ENCODE data around the gene KLHL42.

KLHL42 gene

GRCh38 chr12:27780612-27781408, 777 bp downstream of the KLHL42 start:
- no peak for DNase-seq

DNA sequence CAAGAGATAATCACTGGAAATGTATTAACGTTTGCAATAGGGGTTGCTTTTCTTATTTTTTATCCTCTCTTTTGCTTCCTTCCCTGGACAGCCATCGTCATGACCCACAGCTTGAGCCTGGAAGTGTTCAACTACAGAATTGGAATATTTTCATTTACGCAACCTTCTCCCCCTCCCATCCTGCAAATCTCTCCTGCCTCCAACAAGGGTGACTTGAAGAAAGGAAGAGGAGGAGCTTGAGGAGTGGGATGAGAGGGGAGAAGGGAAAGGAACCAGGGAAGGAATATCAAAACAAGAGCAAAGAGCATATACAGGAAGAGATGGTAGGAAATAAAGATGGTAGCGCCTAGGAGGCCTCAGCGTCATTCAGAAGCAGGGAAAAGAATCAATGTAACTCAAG, 1.6 kb downstream of the KLHL42 start:
- DNase-seq: no peak

DNA sequence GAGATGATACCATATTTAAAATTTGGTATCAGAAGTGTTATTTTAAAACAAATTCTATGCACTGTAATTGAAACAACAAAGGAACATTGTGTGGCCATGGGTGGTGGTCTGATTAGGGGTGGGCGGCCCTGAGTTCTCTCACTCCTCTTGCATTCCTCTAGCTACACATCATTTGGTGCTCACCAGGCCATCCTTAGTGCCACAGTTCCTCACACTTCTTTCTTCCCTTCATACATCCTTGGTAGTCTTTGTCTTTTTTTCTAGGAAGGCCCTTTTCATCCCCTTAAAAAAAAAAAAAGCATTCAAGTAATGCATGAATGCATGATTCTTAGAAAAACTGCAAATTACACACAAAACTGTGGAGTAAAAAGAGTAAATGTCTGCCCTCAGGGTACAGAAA, 2.4 kb downstream of the KLHL42 start:
- DNase-seq: no peak

DNA sequence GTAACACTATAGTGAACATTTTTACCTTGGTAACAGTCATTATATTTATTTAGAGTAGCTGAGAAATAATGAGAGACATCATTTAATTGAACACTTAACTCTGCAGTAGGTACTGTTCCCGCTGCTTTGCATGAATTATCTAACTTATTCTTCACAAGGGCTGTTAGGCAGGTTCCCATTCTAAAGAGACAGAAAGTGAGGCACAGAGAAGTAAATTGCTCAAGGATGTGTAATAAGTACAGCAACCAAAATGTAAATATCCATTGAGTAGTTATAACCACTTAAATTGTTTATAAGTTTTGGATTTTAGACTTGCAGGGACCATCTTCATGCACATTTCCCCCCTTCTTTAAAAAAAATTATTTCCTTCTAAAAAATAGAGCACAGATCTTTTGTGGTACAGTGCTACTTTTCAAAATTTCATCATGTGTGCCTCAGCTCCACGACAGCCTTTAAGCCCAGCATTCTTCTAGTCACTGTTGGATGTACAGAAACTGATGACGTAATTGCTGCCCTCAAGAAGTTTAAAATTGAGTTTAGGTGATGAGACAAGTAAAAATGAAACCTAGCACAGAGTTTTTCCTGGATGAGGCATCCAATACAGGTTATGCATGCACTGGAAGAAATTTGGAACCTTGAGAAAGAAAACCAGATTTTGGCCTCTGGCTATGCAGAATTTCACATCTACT, 6.0 kb downstream of the KLHL42 start:
- no peak for DNase-seq

DNA sequence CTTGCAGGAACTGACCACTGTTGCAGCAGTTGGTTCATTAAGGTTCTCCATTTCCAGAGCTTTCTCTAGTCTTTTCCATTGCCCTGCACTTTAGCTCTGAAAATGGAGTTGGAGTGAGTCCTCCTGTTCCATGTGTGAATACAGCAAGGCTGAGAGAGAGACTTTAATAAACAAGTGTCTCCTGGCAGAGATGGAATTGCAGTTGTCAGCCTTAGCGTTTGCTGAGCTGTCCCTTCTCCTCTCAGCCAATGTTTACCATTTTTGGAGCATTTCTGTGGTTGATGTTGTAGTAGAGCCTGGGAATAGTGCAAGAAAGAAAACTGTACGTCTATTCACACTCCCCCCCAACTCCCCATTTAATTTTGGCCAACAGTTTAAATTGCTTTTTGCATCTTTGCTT, 7.5 kb downstream of the KLHL42 start:
- no peak for DNase-seq

GRCh38 chr12:27790179-27790578, 10.1 kb downstream of the KLHL42 start:
- no peak for DNase-seq

DNA sequence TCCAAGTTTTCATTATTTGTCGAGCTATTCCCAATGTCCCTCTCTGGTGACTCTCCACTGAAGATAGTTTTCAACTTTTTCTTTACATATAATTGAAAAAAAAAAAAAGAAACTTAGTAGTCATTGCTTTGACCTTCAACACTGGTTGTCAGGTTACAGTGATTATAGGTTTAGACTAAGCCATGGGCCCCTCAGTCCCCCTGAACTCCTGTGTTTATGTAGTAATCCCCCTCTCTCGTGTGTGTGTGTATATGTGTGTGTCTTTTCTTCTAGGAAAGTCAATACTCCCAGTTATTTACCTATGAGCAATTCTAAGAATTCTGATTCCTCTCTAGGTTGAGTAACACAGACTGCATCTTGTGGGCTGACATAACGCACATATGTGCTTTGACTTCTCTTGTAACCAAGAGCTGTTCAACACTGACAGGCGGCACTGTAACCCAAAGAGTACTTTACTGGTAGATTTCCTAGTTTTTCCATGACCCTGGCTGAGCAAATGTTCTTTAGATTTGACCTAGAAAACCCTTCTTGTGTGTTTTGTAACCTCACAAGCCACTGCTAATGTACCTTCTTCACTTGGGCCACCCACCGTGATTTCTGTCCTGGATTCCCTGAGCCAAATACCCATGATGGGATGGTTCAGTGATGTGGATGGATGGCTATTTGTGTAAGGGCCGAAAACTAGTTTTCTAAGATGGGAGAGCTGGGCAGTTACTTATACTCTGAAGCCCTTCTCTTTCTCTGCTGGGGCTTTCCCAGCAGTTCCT, 15.0 kb downstream of the KLHL42 start:
- no peak for DNase-seq

DNA sequence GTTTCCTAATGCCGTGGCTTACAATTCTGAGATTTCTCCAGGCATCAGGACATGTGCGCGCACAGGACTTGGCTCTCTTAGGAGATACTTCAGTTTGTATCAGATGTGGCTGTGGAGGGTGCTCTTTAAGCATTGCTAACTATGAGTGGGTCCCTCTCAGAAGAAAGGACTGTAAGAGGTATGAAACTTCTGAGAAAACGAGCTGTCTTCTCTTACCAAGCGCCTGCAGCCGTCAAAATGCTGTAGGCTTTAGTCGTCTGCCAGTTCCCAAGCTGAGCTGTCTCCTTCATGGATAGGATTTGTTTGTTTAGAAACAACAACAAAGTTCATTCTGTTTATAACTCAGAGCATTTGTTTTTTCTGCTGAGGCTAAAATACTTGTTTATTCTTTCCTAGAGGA, 16.1 kb downstream of the KLHL42 start:
- DNase-seq: no peak

DNA sequence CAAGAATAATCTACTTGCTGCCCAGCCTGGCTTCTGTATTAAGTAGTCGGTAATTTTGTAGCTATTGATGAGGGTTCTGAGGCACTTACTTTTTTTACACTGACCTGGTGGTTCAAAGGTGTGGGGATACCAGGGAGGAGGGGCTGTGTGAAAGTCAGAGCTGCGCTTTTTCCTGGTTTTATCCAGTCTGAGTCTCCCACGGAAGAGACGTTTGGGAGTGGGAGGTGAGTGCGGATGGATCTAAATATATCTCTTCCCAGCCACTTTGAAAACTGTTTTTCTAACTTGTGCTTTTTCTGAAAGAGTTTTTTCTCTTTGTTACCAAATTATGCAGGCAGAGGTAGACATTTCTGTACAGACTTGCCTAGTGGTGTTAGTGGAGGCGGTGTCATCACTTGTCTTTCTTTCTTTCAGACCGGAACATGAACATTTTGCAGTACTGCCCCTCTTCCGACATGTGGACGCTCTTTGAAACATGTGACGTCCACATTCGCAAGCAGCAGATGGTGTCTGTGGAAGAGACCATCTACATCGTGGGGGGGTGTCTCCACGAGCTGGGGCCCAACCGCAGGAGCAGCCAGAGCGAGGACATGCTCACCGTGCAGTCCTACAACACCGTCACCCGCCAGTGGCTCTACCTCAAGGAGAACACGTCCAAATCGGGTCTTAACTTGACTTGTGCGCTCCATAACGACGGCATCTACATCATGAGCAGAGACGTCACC, 17.4 kb downstream of the KLHL42 start:
- no peak for DNase-seq

- no peak for DNase-seq
Observed at GRCh38 chr12:27800819-27801218, 20.8 kb downstream of the KLHL42 start.

- no peak for DNase-seq
Observed at GRCh38 chr12:27801630-27802029, 21.6 kb downstream of the KLHL42 start.

GRCh38 chr12:27802511-27802910, 22.5 kb downstream of the KLHL42 start:
- no peak for DNase-seq

DNA sequence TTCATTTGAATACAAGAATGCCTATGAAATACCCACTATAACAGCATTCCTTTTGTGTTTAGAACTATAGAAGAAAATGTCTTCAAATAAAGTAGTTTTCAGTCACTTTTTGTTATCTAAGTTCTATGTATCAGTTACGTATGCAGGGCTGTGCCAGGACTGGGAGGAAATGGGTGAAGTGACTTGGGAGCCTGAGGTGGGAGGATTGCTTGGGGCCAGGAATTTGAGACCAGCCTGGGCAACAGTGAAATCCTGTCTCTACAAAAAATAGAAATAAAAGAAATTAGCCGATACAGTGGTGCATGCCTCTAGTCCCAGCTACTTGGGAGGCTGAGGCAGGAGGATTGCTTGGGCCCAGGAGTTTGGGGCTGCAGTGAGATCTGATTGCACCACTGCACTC, 22.9 kb downstream of the KLHL42 start:
- DNase-seq: no peak

GRCh38 chr12:27805238-27805637, 25.2 kb downstream of the KLHL42 start:
- DNase-seq: no peak

DNA sequence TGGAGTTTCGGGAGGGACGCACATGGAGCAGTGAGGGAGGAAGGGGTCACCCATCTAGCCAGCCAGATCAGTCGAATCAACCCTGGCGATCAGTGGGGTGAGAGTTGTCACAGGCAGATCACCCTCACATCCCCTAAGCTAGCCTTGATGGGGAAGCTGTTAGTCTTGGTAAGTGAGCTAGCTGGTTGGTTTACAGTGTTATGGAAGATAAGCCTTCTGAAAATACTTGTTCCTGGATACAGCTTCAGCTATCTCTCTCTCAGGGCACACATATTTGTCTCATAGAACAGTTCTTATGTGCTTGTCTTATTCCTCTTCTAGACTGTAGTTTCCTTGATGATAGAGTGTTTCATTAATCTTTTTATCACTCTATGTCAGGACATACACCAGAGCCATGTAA, 26.2 kb downstream of the KLHL42 start:
- DNase-seq: no peak

DNA sequence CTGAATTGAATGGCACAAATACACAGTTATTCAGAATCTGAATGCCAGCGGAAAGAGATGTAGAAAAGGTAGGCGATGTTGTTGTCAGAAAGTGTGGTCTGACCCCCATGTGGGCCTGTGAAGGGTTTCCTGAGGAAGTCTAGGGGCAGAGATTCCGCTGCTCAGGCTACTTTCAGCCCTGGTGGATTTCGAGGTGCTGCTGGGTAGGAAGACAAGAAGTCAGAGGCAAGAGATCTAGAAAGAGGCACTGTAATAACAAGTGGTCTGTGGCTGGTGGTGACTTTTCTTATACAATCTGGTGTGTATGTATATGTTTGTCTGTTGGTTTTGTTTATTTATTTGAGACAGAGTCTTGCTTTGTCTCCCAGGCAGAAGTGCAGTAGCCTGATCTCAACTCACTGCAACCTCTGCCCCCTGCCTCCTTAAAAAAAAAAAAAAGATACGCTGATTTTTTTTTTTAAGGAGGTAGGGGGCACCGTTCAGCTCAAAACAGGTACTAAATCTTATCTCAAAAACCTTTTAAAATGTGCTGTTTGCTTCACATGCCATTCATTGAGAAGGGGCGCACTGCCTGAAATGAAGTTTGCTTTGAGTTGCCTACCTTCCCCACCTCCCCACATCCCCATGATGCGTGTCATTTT, 27.1 kb downstream of the KLHL42 start:
- no peak for DNase-seq

DNA sequence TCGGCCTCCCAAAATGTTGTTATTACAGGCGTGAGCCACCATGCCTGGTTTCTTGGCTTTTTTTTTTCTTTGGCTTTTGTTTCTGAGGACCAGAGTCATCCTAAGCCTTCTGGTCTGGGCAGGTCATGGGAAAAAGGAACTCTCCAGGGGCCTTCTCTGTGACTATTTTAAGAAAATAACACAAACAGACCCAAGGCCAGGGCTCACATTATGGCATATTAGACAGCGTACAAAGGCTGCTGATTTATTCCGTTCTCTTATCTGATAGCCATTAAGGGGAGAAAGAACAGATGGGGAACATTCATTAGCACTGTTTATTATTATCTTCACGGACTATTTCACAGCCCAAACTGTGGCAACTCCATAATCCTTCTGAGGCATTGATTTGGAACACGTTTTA, 28.8 kb downstream of the KLHL42 start:
- no peak for DNase-seq

DNA sequence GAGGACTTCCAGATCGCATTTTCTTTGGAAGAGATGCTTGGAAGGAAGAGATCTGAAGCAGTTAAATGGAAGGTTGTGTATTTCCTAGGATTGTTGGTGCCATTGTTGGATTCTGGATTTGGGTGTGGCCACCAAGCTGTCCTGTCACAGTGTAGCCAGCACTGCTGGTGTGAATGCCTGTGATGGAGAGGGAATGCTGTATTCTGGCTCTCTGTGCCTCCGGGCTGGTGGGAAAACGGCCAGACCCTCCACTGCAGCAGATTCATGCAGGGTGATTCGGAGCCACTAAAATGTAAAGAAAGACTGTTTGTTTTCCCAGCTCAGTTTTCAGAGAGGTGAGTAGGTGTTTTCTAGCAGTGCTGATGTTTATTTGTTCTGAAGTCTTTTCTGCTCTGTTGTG, 30.7 kb downstream of the KLHL42 start:
- DNase-seq: no peak

DNA sequence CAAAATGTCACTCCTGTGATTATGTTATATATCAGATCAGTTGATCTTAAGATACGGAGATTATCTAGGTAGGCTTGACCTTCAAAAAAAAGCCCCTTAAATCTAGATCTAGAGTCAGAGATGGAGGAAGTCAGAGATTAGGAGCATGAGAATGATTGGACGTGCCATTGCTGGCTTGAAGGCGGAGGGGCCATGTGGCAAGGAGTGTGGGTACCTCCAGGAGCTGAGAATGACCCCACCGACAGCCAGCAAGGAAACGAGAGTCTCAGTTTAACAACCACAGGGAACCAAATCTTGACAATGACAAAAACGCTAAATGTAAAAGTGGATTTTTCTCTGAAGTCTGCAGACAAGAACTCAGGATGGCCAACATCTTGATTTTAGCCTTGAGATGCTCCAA, 32.5 kb downstream of the KLHL42 start:
- DNase-seq: no peak

- no peak for DNase-seq
Observed at GRCh38 chr12:27814411-27814810, 34.4 kb downstream of the KLHL42 start.

DNA sequence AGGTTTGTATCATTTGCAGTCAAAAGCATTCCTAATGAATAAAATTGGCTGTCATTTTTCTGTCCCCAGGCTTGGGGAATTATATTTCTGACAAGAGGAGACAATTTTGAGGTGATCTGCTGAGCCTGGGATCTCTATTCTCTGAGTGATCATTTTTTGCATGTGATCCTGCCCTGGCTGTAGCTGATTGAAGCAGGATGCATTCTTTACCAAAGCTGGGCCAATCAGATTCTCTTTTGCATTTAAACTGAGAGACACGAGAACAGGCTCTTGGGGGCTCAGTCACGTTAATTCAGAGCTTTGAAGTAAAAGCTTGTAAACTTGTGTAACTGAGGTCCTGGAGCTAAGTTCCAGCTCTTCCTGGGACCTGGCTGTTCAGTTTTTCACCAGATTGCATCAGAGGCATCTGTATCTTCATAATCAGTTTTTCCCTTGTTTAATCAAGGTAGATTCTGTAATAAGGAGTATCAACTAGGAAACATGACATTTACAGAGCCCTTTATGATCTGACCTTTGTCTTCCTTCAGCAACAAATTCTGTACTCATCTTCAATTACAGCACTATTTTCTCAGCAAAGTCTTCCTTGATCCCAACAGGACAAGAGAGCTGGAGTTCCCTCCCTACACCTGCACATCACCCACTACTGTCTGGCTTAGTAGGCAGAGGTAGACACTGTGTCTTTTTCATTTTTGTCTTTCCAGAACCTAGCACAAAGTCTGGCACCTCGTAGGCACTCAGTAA, 35.0 kb downstream of the KLHL42 start:
- no peak for DNase-seq

GRCh38 chr12:27817766-27818165, 37.7 kb downstream of the KLHL42 start:
- no peak for DNase-seq

Measured in RPMI8226 (cell line).